Activated naive CD4-positive, alpha-beta T cell treated with anti-CD3 and anti-CD28 coated beads, Interleukin-2, amount 50 U/mL, for 24 hours (primary cell): ENCODE results near the gene IGF2.
A peak's percentile ranks its signal among the peaks of the same experiment; 100 is the strongest.

Source experiments
- H3K27ac Mint-ChIP-seq: one replicate; pipeline ENCODE4 v1.8.0; 2021; ENCODE audit warnings: mild to moderate bottlenecking, mixed read lengths
- H3K27me3 Mint-ChIP-seq: one replicate; pipeline ENCODE4 v1.8.0; 2021; ENCODE audit warnings: mixed read lengths
- H3K36me3 Mint-ChIP-seq: one replicate; pipeline ENCODE4 v1.8.0; 2021; ENCODE audit warnings: mixed read lengths
- H3K4me1 Mint-ChIP-seq: one replicate; pipeline ENCODE4 v1.8.0; 2021; ENCODE audit warnings: mixed read lengths
- H3K4me3 Mint-ChIP-seq: one replicate; pipeline ENCODE4 v1.8.0; 2021; ENCODE audit warnings: mild to moderate bottlenecking, mixed read lengths
- H3K9me3 Mint-ChIP-seq: one replicate; pipeline ENCODE4 v1.8.0; 2021; ENCODE audit warnings: mixed read lengths

The IGF2 gene

DNA sequence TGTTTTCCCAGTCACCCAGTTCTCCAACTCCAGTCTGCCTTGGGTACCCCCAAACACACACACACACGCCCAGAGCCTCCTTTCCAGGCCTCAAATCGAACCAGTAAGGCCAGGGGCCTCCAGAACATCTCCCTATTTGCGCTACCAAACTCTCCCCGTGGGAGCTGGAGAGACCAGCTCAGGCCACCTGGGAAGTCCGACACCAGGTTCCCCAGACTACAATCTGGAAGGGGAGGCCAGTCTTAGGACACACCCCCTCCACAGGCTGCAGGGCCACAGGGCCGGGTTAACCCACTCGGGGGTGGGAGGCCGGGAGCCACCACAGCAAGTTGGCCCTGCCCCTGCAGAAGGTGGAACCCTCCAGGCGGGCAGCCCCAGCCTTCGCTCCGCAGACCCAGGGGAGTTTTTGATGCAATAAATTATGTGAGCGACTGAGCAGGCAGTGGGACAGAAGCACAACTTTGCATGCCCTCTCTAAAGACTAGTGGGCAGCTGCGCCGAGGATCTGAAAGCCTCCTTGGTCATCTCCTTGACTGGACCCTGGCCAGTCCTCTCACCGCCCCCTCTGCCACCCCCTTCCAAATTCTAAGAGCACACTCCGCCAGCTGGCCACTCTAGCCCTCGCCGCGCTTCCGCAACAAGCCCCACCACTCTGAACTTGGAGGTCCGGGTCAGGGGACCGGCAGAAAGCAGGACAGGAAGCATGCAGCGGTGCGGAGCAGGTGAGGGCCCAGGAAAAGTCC, 2.8 kb downstream of the IGF2 start:
- Mint-ChIP-seq H3K4me3 (no peak overlapping the region), H3K27ac (no peak overlapping the region), H3K4me1 (peaks cover 5% of the 10 kb centered on the region), H3K27me3 (peaks cover 36% of the 10 kb centered on the region), H3K9me3 (no peaks in the 10 kb centered on the region), H3K36me3 (no peaks in the 10 kb centered on the region)

DNA sequence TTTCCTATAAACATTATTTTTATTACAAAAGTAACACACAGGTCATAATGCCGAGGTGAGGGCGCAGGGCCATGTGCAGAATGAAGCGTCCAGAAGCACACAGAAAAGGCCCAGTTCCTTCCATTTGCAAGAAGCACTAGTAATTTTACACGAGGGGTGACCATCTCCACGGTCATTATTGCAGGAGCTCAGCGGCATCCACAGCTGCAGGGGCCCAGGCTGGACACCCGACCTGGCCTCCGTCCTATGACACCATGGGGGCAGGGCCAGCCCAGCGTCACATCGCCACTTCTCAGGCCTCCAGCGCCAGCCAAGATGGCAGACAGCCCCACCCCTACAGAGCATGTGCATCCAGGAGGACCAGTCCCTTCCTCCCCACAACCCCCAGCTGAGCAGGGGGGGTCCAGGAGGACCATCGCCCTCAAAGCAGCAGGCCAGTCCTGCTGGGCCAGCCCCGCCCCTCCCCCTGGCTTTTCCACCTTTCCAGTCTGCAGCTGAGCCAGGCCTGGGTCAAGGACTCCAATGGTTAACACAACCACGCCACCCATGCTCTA, 3.5 kb downstream of the IGF2 start:
- H3K27me3 Mint-ChIP-seq: peaks cover 33% of the 10 kb centered on the region
- no peak overlapping the region for H3K4me3 Mint-ChIP-seq
- no peaks in the 10 kb centered on the region for H3K4me1 Mint-ChIP-seq
- H3K27ac Mint-ChIP-seq: no peak overlapping the region
- H3K9me3 Mint-ChIP-seq: no peaks in the 10 kb centered on the region
- H3K36me3 Mint-ChIP-seq: no peaks in the 10 kb centered on the region

DNA sequence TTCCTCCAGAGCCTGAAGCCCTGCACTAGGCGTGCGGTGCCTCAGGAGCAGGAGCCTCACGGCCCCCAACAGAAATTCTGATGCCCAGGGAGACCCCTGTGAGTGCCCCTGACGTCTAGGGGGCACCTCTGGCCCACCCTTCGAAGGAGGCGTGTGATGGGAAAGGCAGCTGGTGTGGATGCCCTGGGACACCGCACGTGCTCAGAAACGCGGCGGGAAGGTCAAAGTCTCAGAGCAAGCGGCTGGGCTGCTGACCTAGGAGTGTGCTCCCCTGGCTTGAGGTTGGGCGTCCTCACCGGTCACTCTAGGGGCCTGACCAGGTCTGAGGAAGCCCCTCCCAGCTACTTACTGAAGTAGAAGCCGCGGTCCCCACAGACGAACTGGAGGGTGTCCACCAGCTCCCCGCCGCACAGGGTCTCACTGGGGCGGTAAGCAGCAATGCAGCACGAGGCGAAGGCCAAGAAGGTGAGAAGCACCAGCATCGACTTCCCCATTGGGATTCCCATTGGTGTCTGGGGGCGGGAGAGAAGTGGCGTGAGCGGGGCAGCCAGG, 4.1 kb downstream of the IGF2 start:
- no peaks in the 10 kb centered on the region for H3K36me3 Mint-ChIP-seq
- no peak overlapping the region for H3K27ac Mint-ChIP-seq
- H3K27me3 Mint-ChIP-seq: peaks cover 33% of the 10 kb centered on the region
- no peak overlapping the region for H3K4me3 Mint-ChIP-seq
- H3K4me1 Mint-ChIP-seq: no peaks in the 10 kb centered on the region
- no peaks in the 10 kb centered on the region for H3K9me3 Mint-ChIP-seq

DNA sequence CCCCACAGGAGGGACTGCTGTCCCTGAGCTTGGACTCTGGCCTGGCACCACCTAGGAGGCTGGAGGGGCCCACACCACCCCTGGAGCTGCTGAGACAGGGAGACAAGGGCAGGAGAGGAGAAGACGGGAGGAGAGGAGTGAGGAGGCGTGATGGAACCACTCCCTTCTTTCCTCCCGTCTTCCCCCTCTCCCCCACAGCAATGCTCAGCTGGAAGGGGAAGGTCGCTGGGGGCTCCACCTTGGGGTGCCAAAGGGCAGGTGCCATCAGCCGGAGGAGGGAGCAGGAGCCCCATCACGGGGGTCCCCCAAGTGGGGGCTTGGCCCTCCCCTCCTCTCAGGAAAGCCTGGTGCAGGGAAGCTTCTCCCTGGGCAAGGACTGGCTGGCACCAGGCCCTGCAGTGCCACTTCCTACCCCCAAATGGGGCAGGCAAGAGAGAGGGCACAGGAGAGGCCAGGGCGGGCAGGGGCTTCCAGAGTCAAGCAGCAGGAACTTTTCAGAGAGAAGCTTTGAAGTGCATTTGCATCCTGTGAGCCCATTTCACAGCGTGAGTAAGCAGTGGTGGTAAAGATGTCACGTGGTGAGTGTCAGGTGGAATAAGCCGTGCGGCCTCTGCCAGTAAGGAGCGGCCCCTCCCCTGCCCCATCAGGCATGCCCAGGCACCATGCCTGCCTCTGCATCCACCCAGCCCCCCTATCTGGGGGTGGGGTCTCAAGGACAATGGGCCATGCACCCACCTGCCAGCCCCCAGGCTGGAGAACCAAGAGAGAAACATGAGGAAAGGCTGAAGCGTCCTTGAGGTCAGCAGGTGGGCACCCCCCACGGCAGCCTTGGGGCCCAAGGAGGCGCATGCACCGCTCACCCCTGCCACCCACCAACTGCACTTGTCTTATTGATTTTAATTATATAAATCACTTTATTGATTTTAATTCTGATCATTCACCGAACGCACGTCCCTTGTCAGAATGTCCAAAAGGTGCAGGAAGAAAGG, 4.9 kb downstream of the IGF2 start:
- Mint-ChIP-seq H3K4me1 (no peaks in the 10 kb centered on the region), H3K27ac (no peak overlapping the region), H3K36me3 (no peaks in the 10 kb centered on the region), H3K27me3 (peaks cover 33% of the 10 kb centered on the region), H3K9me3 (no peaks in the 10 kb centered on the region), H3K4me3 (no peak overlapping the region)

DNA sequence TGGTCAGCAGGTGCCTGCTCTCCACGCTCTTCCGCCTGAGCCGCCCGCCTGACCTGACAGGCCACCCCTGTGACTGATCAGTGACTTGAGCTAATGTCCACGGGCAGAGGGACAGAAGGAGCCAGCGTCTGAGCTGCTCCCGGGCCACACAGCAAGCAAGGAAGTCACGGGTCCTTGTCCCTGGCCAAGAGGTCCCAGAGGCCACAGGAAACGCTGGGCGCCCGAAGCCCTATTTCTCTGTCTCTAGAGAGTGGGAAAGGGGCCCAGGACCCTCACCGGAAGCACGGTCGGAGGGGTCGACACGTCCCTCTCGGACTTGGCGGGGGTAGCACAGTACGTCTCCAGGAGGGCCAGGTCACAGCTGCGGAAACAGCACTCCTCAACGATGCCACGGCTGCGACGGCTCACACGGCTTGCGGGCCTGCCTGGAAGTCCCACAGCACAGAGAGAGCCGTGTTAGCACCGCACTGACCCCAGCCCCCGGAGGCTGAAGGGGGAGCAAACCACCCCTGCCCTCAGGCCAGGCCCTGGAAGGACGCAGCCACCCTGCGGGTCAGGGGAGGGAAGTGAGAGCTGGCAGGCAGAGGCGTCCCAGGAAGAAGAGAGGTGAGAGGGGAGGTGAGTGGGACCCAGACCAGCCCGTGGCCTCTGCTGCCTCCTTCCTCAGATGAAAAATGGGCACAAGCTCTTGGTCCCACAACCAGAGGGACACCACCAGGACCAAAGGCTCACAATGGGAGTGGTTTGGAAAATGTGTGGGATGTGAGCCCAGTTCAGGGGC, 5.8 kb downstream of the IGF2 start:
- Mint-ChIP-seq H3K36me3 (no peaks in the 10 kb centered on the region), H3K27ac (no peak overlapping the region), H3K27me3 (peaks cover 33% of the 10 kb centered on the region), H3K4me3 (no peak overlapping the region), H3K9me3 (no peaks in the 10 kb centered on the region), H3K4me1 (no peaks in the 10 kb centered on the region)

DNA sequence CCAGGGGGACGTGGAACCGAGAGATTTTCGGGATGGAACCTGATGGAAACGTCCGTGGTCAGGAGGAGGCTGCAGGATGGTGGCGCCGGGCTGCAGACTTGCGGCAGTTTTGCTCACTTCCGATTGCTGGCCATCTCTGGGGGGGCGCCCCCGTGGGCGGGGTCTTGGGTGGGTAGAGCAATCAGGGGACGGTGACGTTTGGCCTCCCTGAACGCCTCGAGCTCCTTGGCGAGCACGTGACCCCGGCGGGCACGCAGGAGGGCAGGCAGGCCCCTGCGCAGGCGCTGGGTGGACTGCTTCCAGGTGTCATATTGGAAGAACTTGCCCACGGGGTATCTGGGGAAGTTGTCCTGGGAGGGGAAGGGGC, 6.3 kb downstream of the IGF2 start:
- no peaks in the 10 kb centered on the region for H3K36me3 Mint-ChIP-seq
- peaks cover 31% of the 10 kb centered on the region for H3K27me3 Mint-ChIP-seq
- no peaks in the 10 kb centered on the region for H3K9me3 Mint-ChIP-seq
- H3K4me3 Mint-ChIP-seq: no peak overlapping the region
- no peak overlapping the region for H3K27ac Mint-ChIP-seq
- H3K4me1 Mint-ChIP-seq: no peaks in the 10 kb centered on the region

DNA sequence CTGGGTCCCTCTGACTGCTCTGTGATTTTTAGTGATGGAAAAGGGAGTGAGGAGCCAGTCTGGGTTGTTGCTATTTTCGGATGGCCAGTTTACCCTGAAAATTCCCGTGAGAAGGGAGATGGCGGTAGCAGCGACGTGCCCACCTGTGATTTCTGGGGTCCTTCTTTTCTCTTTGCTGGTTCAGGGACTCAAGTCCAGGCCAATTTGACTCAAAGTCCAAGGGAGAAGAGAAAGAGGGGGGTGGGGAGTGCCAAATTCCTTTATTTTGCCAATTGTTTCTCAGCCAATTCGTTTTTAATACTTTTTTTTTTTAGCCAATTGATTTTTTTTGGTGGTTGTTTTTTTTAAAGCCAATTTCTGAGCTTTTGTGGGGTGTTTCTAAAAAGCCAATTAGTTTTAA, 6.9 kb downstream of the IGF2 start:
- Mint-ChIP-seq H3K27ac (no peak overlapping the region), H3K9me3 (no peaks in the 10 kb centered on the region), H3K36me3 (no peaks in the 10 kb centered on the region), H3K4me1 (no peaks in the 10 kb centered on the region), H3K27me3 (peaks cover 31% of the 10 kb centered on the region), H3K4me3 (no peak overlapping the region)

DNA sequence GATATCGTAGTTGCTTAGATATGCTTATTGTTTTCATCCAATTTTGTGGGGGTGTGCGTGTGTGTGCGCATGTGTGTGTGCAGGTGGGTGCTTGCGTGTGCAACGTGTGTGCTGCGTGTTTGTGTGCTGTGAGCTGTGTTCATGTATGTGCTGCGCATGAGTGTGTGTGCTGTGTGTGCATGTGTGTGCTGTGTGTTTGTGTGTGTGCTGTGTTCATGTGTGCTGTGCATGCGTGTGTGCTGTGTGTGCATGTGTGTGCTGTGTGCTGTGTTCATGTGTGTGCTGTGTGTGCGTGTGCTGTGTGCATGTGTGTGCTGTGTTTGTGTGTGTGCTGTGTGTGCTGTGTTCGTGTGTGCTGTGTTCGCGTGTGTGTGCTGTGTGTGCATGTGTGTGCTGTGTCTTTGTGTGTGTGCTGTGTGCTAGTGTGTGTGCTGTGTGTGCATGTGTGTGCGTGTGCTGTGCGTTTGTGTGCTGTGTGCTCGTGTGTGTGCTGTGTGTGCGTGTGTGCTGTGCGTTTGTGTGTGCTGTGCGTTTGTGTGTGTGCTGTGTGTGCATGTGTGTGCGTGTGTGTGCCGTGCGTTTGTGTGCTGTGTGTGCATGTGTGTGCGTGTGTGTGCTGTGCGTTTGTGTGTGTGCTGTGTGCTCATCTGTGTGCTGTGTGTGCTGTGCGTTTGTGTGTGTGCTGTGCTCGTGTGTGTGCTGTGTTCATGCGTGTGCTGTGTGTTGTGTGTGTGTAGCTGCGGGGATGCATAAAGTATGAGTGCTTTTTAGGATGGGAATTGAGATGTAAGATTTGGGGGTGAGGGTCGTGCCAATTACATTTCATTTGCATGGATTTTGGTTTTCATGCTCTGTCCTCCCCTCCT, 7.6 kb downstream of the IGF2 start:
- no peaks in the 10 kb centered on the region for H3K9me3 Mint-ChIP-seq
- H3K36me3 Mint-ChIP-seq: no peaks in the 10 kb centered on the region
- H3K27ac Mint-ChIP-seq: peak overlapping the region; percentile 63
- no peaks in the 10 kb centered on the region for H3K4me1 Mint-ChIP-seq
- peaks cover 31% of the 10 kb centered on the region for H3K27me3 Mint-ChIP-seq
- no peak overlapping the region for H3K4me3 Mint-ChIP-seq

DNA sequence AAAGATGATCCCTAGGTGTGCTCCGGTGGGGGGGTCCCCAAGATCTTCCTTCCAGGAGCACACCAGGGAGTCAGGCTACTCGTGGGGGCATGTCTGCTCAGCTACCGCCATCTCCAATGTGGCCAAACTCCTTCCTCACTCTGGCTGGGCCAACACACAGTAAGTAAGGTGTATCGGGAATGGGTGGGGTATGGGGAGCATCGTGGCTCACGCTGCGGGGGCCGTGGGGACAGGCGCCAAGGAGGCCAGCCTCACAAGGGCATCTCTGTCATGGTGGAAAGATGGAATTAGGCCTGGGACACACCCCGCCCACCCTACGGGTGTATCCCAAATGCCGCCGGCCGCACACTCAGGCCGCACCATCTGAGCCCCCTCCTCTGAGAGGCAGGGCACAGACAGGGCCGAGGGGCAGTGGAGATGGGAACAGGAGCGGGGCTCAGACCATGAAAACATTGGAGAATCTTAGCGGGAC, 8.3 kb downstream of the IGF2 start:
- peaks cover 25% of the 10 kb centered on the region for H3K27me3 Mint-ChIP-seq
- no peak overlapping the region for H3K27ac Mint-ChIP-seq
- no peaks in the 10 kb centered on the region for H3K4me1 Mint-ChIP-seq
- no peak overlapping the region for H3K4me3 Mint-ChIP-seq
- H3K36me3 Mint-ChIP-seq: no peaks in the 10 kb centered on the region
- no peaks in the 10 kb centered on the region for H3K9me3 Mint-ChIP-seq

DNA sequence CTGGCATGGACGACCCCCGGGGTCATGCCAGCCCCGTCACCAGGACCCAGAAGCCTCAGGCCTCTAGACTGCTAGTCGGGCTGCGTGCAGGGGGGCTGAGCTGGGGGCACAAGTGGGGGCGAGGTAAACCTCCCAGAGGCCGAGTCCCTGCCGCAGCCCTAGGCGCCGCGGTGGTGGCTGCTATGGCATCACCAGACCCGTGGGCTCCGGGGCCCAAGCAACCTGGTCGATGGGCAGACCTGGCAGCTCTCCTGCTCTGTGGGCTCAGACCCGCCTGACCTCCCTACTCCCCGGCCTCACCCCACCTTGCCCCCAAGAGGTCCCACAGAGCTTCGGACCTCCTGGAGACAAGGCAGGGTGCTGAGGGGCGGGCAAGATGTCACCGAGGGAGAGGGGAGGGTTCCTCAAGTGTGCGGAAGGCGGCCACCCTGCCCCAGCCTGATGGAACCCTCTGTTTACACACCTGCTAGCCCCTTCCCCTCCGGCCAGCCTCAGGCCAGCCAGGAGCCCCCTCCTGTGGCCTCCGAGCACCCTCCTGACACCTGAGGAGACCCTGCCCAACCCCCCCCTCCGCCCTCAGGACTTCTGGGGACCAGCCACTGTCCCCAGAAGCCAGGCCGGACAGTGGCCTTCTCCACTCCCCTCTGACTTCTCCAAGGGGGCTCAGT, 9.4 kb downstream of the IGF2 start:
- Mint-ChIP-seq H3K36me3 (no peaks in the 10 kb centered on the region), H3K4me3 (no peak overlapping the region), H3K4me1 (no peaks in the 10 kb centered on the region), H3K27me3 (peaks cover 20% of the 10 kb centered on the region), H3K27ac (no peak overlapping the region), H3K9me3 (no peaks in the 10 kb centered on the region)

DNA sequence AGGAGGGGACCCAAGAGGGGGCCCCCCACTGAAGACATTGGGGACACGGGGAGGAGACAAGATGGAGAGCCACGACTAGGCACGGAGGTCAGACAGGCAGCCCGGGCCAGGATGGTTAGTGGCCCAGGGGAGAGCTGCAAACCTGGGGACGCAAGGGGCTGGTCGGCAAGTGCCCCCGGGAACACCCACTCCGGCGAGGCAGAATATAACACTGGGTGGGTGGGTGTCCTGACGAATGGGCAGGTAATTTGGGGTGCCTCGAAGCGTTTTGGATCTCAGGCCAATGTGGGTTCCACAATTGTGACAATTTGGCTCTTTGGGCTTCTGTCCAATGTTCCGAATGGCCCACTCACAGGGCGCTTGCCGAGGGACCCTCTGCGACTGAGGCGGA, 9.9 kb downstream of the IGF2 start:
- H3K4me1 Mint-ChIP-seq: no peaks in the 10 kb centered on the region
- no peak overlapping the region for H3K4me3 Mint-ChIP-seq
- no peak overlapping the region for H3K27ac Mint-ChIP-seq
- peaks cover 21% of the 10 kb centered on the region for H3K27me3 Mint-ChIP-seq
- no peaks in the 10 kb centered on the region for H3K36me3 Mint-ChIP-seq
- H3K9me3 Mint-ChIP-seq: no peaks in the 10 kb centered on the region

DNA sequence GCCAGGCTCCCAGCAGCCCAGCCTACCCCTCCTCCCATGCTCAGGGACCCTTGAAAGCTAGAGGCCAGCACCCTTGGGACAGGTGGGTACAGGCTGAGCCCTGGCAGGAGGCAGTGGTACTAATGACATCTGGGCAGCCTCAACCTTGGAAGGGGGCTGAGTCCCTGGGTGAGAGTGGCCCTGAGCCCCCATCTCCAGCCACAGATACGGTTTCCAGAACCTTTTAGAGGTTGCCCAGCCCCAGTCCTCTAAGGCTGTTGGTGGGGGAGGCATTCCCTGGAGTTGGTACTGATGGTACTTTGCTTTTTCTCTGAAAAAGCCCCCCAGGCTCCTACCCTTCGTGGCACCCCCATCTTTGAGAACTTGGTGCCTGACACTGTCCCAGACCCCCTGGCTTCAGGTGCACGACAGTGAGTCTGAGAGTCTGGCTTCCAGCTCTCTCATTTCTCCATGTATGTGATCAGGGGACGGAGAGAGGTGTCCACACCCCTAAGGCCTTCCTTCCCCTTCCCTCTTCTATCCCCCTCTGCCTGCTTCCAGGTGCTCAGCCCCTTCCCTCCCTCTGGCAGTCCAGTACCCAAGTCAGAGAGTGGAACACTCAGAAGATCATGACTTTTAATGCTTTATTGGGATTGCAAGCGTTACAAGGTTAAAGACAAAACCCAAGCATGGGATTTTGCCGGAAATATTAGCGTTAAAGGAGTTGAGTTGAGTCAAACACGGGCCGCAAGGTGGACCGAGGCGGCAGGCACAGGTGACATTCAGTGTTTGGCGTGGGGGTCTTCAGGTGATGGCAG, 10.5 kb downstream of the IGF2 start:
- Mint-ChIP-seq H3K27ac (no peak overlapping the region), H3K4me1 (no peaks in the 10 kb centered on the region), H3K27me3 (peaks cover 18% of the 10 kb centered on the region), H3K9me3 (no peaks in the 10 kb centered on the region), H3K36me3 (no peaks in the 10 kb centered on the region), H3K4me3 (no peak overlapping the region)

DNA sequence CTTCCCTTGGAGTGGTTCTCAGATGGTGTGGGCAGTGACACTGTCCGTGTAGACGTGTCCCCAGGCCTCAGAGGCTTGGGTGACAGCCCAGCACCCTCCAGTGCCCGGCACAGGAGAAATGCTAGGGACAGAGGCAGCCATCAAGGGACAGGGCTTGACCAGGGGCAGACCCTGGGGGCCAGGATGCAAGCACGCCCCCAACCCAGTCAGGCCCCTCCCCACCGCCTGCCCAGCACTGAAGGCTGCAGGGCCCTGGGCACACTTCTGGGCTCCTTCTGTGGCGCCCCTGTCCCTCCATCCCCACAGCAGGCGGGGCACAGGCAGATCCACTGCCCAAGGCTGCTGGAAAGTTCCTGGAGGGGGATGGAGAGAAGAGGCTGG, 11.1 kb downstream of the IGF2 start:
- Mint-ChIP-seq H3K4me3 (no peak overlapping the region), H3K9me3 (no peaks in the 10 kb centered on the region), H3K27ac (no peak overlapping the region), H3K36me3 (no peaks in the 10 kb centered on the region), H3K4me1 (no peaks in the 10 kb centered on the region), H3K27me3 (peaks cover 18% of the 10 kb centered on the region)
